GM11168 (cell line): Measurements from ENCODE around the gene HGFAC.

Experiments
- in situ Hi-C: fragments of 300-500 bp; cut with MboI; formaldehyde crosslinking; loops from one replicate; pipeline ENCODE4 v1.12.0; 2022; ENCODE audit warnings: low sequenced_read_pairs; ENCODE audit not compliant: unreplicated experiment

HGFAC gene

GRCh38 chr4:3469386-3470243, 27.8 kb downstream of the HGFAC start:
- in situ Hi-C loops = no loop called here

- in situ Hi-C loops = no loop called here
Observed at GRCh38 chr4:3470244-3471097, 28.7 kb downstream of the HGFAC start.

- in situ Hi-C loops = no loop called here
Observed at GRCh38 chr4:3471098-3471760, 29.5 kb downstream of the HGFAC start.

- in situ Hi-C loops = no loop called here
Observed at GRCh38 chr4:3471886-3472285, 30.1 kb downstream of the HGFAC start.

GRCh38 chr4:3472411-3473141, 30.8 kb downstream of the HGFAC start:
- in situ Hi-C loops = no loop called here

- in situ Hi-C loops = no loop called here
Observed at GRCh38 chr4:3473181-3473950, 31.6 kb downstream of the HGFAC start.

- in situ Hi-C loops = no loop called here
Observed at GRCh38 chr4:3473996-3474765, 32.4 kb downstream of the HGFAC start.

GRCh38 chr4:3475041-3475712, 33.4 kb downstream of the HGFAC start:
- in situ Hi-C loops = no loop called here

- in situ Hi-C loops = no loop called here
Observed at GRCh38 chr4:3475713-3476260, 34.0 kb downstream of the HGFAC start.

GRCh38 chr4:3476341-3476747, 34.6 kb downstream of the HGFAC start:
- in situ Hi-C loops = no loop called here

GRCh38 chr4:3476936-3477749, 35.4 kb downstream of the HGFAC start:
- in situ Hi-C loops = no loop called here

GRCh38 chr4:3477750-3478430, 36.1 kb downstream of the HGFAC start:
- in situ Hi-C loops = no loop called here

GRCh38 chr4:3478446-3479357, 36.9 kb downstream of the HGFAC start:
- in situ Hi-C loops = no loop called here

GRCh38 chr4:3479358-3480101, 37.8 kb downstream of the HGFAC start:
- in situ Hi-C loops = no loop called here
